Fibroblast of skin of abdomen (primary cell): Measurements from ENCODE around the gene ITGB1.

ENCODE experiments used
- DNase-seq: peaks from one replicate; pipeline ENCODE4 v3.0.0-alpha.2; 2013

Gene ITGB1

GRCh38 chr10:32955299-32955772, 2.7 kb downstream of the ITGB1 start:
- no peak for DNase-seq

GRCh38 chr10:32954545-32955298, 3.3 kb downstream of the ITGB1 start:
- no peak for DNase-seq

- DNase-seq = no peak
These were observed 4.0 kb downstream of the ITGB1 start for GRCh38 chr10:32954080-32954479.

- DNase-seq = no peak
These were observed 4.6 kb downstream of the ITGB1 start for GRCh38 chr10:32953277-32953927.

GRCh38 chr10:32952541-32953276, 5.3 kb downstream of the ITGB1 start:
- DNase-seq = no peak

- DNase-seq = no peak
These were observed 5.9 kb downstream of the ITGB1 start for GRCh38 chr10:32952094-32952493.

- no peak for DNase-seq
These were observed 6.9 kb downstream of the ITGB1 start for GRCh38 chr10:32951111-32951510.

GRCh38 chr10:32950591-32951108, 7.4 kb downstream of the ITGB1 start:
- no peak for DNase-seq

GRCh38 chr10:32949221-32949678, 8.8 kb downstream of the ITGB1 start:
- no peak for DNase-seq

GRCh38 chr10:32948451-32948850, 9.6 kb downstream of the ITGB1 start:
- DNase-seq = peak; percentile 36

GRCh38 chr10:32947586-32947985, 10.4 kb downstream of the ITGB1 start:
- DNase-seq = no peak

- DNase-seq = no peak
These were observed 11.9 kb downstream of the ITGB1 start for GRCh38 chr10:32946108-32946507.

- no peak for DNase-seq
These were observed 14.0 kb downstream of the ITGB1 start for GRCh38 chr10:32943854-32944661.

- no peak for DNase-seq
These were observed 14.6 kb downstream of the ITGB1 start for GRCh38 chr10:32943395-32943794.

GRCh38 chr10:32942081-32942480, 15.9 kb downstream of the ITGB1 start:
- no peak for DNase-seq

- no peak for DNase-seq
These were observed 16.7 kb downstream of the ITGB1 start for GRCh38 chr10:32941357-32941756.

GRCh38 chr10:32940321-32941301, 17.4 kb downstream of the ITGB1 start:
- DNase-seq = no peak

- no peak for DNase-seq
These were observed 18.5 kb downstream of the ITGB1 start for GRCh38 chr10:32939296-32940111.

- peak; percentile 36 for DNase-seq
These were observed 19.4 kb downstream of the ITGB1 start for GRCh38 chr10:32938554-32939061.
